NCI-H510A (cell line): Measurements from ENCODE around the gene TBC1D3B.
"Not testable (repeated sequence)": the region's sequence is repeated elsewhere in the genome, so short reads cannot be mapped to it uniquely, and the experiment has no call there.

Experiments
- DNase-seq: peaks from one replicate; lab custom pipeline; 2025; lab: John Stamatoyannopoulos, UW

Gene TBC1D3B

GRCh38 chr17:36176536-36176935 lies at the start of gene TBC1D3B:
Gene TBC1D3B (minus strand): TSS chr17:36176636. CDS start chr17:36175050, 1,586 bp downstream.
- DNase-seq = not testable (repeated sequence)

GRCh38 chr17:36222967-36223366 lies 46.5 kb upstream of the TBC1D3B start:
- DNase-seq = not testable (repeated sequence)

GRCh38 chr17:36221581-36222100 lies 45.2 kb upstream of the TBC1D3B start:
- DNase-seq = not testable (repeated sequence)

GRCh38 chr17:36220737-36221580 lies 44.5 kb upstream of the TBC1D3B start:
- not testable (repeated sequence) for DNase-seq

- not testable (repeated sequence) for DNase-seq
Measured at GRCh38 chr17:36219556-36219955, 43.1 kb upstream of the TBC1D3B start.

GRCh38 chr17:36215406-36216308 lies 39.2 kb upstream of the TBC1D3B start:
- not testable (repeated sequence) for DNase-seq

- no peak for DNase-seq
Measured at GRCh38 chr17:36214918-36215317, 38.5 kb upstream of the TBC1D3B start.

GRCh38 chr17:36213695-36214094 lies 37.3 kb upstream of the TBC1D3B start:
- no peak for DNase-seq

GRCh38 chr17:36212966-36213365 lies 36.5 kb upstream of the TBC1D3B start:
- DNase-seq = no peak

- DNase-seq = no peak
Measured at GRCh38 chr17:36212272-36212605, 35.8 kb upstream of the TBC1D3B start.

GRCh38 chr17:36211484-36212271 lies 35.2 kb upstream of the TBC1D3B start:
- DNase-seq = not testable (repeated sequence)

- not testable (repeated sequence) for DNase-seq
Measured at GRCh38 chr17:36210439-36211211, 34.2 kb upstream of the TBC1D3B start, which contains the start of gene CCL4L2. Gene CCL4L2 (plus strand): TSS chr17:36211063.

- no peak for DNase-seq
Measured at GRCh38 chr17:36209575-36209974, 33.1 kb upstream of the TBC1D3B start.

GRCh38 chr17:36207383-36207782 lies 30.9 kb upstream of the TBC1D3B start:
- DNase-seq = not testable (repeated sequence)

- DNase-seq = not testable (repeated sequence)
Measured at GRCh38 chr17:36206486-36206821, 30.0 kb upstream of the TBC1D3B start.

GRCh38 chr17:36205637-36206485 lies 29.4 kb upstream of the TBC1D3B start:
- DNase-seq = no peak

GRCh38 chr17:36204724-36205500 lies 28.5 kb upstream of the TBC1D3B start:
- no peak for DNase-seq

GRCh38 chr17:36203335-36203734 lies 26.9 kb upstream of the TBC1D3B start:
- no peak for DNase-seq

GRCh38 chr17:36201506-36201905 lies 25.1 kb upstream of the TBC1D3B start:
- DNase-seq = not testable (repeated sequence)
